ENCODE measurements around the gene STOM. TPM values are rescaled to one million over a fixed set of nuclear protein-coding genes. Genes with fewer than 3 reads are reported as not detected.

Gene STOM
- total and polyA plus RNA-seq, 2 donors from 2014 or later: 165 to 229 TPM

DNA sequence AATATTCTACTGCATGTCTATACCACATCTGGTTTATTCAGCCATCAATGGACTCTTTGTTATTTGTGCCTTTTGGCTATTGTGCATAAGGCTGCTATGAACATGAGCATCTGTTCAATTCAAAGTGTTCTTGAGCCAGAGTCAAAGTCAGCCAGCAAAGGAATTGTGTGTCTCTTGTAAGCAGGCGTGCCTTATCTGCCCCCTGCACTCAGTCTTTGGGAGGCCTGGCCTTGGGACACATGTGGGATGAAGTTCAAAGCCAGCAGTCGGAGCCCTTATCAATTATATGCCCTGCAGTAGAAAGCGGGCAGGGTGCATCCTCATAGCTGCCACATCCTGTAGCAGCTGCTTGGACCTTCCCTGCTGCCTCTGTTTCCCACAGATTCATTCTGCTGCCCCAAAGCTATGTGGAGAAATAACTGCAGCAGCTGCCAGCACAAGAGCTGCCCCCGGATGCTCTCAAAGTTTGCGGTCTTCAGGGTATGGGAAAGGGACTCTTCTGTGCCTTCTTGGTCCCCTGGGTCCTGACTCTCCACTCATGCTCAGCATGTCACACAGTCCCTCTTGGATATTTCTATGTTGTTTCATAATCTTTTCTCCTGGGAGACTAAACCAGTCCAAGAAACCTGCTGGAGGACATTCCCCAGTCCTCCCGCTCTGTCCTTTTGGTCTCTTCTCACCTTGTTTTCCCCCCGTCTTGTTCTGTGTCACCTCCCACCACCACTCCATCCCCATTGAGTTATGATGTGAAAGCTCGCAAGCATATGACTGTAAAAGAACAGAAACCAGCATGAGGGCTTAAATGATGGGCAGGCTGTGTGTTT lies 35.9 kb downstream of the STOM start:
- Histone ChIP-seq H3K4me3 (ENCODE audit: low read length in 3 of 3) (no peak overlapping the region), H3K9me3 (ENCODE audit: control insufficient read depth in 2 of 3, insufficient read depth in 1 of 3, low read length in 3 of 3) (no peaks in the 10 kb centered on the region), H3K36me3 (ENCODE audit: control insufficient read depth in 2 of 3, insufficient read depth in 3 of 3, low read length in 3 of 3) (peaks cover 4 to 54% (median 10%) of the 10 kb centered on the region in 3 donors), H3K27me3 (ENCODE audit: control insufficient read depth, insufficient read depth, low read length) (no peaks in the 10 kb centered on the region), H3K27ac (ENCODE audit: low read depth in 2 of 2, low read length in 2 of 2) (no peak overlapping the region), H3K9ac (ENCODE audit: low read length in 3 of 3) (no peak overlapping the region), H3K4me1 (ENCODE audit: control insufficient read depth in 2 of 3, insufficient read depth in 2 of 3, low read depth in 1 of 3, low read length in 3 of 3) (no peaks in the 10 kb centered on the region)
- intact Hi-C loops (cut with DNase I): loop anchor here (5.0 kb wide), 1 partner anchor 38 kb away; the partner anchor contains the start of gene STOM
- FAIRE-seq (no peak), DNase-seq (peak in 1 of 5 donors; percentile 49)
- TF ChIP-seq, protein P1, sequence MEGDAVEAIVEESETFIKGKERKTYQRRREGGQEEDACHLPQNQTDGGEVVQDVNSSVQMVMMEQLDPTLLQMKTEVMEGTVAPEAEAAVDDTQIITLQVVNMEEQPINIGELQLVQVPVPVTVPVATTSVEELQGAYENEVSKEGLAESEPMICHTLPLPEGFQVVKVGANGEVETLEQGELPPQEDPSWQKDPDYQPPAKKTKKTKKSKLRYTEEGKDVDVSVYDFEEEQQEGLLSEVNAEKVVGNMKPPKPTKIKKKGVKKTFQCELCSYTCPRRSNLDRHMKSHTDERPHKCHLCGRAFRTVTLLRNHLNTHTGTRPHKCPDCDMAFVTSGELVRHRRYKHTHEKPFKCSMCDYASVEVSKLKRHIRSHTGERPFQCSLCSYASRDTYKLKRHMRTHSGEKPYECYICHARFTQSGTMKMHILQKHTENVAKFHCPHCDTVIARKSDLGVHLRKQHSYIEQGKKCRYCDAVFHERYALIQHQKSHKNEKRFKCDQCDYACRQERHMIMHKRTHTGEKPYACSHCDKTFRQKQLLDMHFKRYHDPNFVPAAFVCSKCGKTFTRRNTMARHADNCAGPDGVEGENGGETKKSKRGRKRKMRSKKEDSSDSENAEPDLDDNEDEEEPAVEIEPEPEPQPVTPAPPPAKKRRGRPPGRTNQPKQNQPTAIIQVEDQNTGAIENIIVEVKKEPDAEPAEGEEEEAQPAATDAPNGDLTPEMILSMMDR (IDR thresholded peaks at IDR 0.05; ENCODE audit: borderline replicate concordance, extremely low read depth, insufficient read depth): no peak

DNA sequence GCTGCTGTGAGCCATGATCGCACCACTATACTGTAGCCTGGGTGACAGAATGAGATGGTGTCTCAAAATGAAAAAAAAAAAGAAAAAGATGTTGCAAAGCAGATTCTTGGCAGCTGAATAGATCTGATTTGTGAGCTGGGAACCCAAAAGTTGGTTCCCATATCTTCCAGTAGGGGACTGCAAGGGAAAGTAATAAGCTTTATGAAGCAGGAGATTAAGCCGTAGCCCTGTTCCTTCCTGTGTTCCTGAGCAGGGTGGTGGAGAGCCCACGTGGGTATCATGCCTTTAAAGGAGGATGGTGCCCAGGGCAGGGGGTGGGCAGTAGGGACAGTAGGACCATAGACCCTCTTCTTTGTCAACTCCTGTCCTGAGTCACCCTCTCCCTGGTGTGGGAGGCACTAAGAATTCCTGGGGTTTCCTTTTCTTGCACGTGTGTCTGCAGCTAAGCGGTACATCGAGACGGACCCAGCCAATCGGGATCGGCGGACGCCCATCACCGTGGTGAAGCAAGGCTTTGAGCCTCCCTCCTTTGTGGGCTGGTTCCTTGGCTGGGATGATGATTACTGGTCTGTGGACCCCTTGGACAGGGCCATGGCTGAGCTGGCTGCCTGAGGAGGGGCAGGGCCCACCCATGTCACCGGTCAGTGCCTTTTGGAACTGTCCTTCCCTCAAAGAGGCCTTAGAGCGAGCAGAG lies 37.9 kb downstream of the STOM start:
- H3K27me3 ChIP-seq (ENCODE audit: control insufficient read depth, insufficient read depth, low read length): no peaks in the 10 kb centered on the region
- peak overlapping the region; percentile 26 to 62 for H3K27ac ChIP-seq (ENCODE audit: low read depth in 2 of 2, low read length in 2 of 2)
- no peak overlapping the region for H3K4me3 ChIP-seq (ENCODE audit: low read length in 3 of 3)
- FAIRE-seq (no peak), DNase-seq (peak in 2 of 5 donors; percentile 46 to 83)
- H3K9me3 ChIP-seq (ENCODE audit: control insufficient read depth in 2 of 3, insufficient read depth in 1 of 3, low read length in 3 of 3): no peaks in the 10 kb centered on the region
- H3K4me1 ChIP-seq (ENCODE audit: control insufficient read depth in 2 of 3, insufficient read depth in 2 of 3, low read depth in 1 of 3, low read length in 3 of 3): no peaks in the 10 kb centered on the region
- no peak overlapping the region for H3K9ac ChIP-seq (ENCODE audit: low read length in 3 of 3)
- H3K36me3 ChIP-seq (ENCODE audit: control insufficient read depth in 2 of 3, insufficient read depth in 3 of 3, low read length in 3 of 3): peaks cover 4 to 65% (median 22%) of the 10 kb centered on the region in 3 donors
- TF ChIP-seq, protein P1 (IDR thresholded peaks at IDR 0.05; ENCODE audit: borderline replicate concordance, extremely low read depth, insufficient read depth): no peak
- intact Hi-C loops (cut with DNase I): loop anchor here (5.0 kb wide), 1 partner anchor 40 kb away; the partner anchor contains the start of gene STOM

DNA sequence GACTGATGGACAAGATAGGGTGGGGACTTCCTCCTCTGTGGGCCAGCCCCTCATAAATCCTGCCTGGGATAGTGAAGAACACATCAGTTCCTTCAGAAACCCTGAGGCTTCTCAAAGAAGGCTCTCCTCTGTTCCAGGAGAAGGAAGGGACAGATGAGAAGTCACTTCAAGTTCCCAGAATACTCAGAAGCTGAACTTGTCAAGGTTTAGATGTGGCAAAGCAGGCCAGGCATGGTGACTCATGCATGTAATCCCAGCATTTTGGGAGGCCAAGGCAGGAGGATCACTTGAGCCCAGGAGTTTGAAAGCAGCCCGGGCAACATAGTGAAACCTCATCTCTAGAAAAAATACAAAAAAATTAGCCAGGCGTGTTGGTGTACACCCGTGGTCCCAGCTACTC lies 38.5 kb downstream of the STOM start:
- Histone ChIP-seq H3K4me1 (ENCODE audit: control insufficient read depth in 2 of 3, insufficient read depth in 2 of 3, low read depth in 1 of 3, low read length in 3 of 3) (no peaks in the 10 kb centered on the region), H3K9ac (ENCODE audit: low read length in 3 of 3) (no peak overlapping the region), H3K36me3 (ENCODE audit: control insufficient read depth in 2 of 3, insufficient read depth in 3 of 3, low read length in 3 of 3) (peaks cover 4 to 65% (median 28%) of the 10 kb centered on the region in 3 donors), H3K4me3 (ENCODE audit: low read length in 3 of 3) (no peak overlapping the region), H3K27ac (ENCODE audit: low read depth in 2 of 2, low read length in 2 of 2) (no peak overlapping the region), H3K27me3 (ENCODE audit: control insufficient read depth, insufficient read depth, low read length) (no peaks in the 10 kb centered on the region), H3K9me3 (ENCODE audit: control insufficient read depth in 2 of 3, insufficient read depth in 1 of 3, low read length in 3 of 3) (no peaks in the 10 kb centered on the region)
- no peak for FAIRE-seq
- no peak for DNase-seq
- TF ChIP-seq, protein P1 (IDR thresholded peaks at IDR 0.05; ENCODE audit: borderline replicate concordance, extremely low read depth, insufficient read depth): no peak
- intact Hi-C loops (cut with DNase I): loop anchor here (5.0 kb wide), 1 partner anchor 41 kb away; the partner anchor contains the start of gene STOM
